H1 (cell line): ENCODE results near the gene IER5. TPM values are rescaled to one million over a fixed set of nuclear protein-coding genes. Genes with fewer than 3 reads are reported as not detected.
A peak's percentile ranks its signal among the peaks of the same experiment; 100 is the strongest.

Experiments
- CTCF ChIA-PET: fragments of 300-600 bp; sonication (Branson Sonifier 250); formaldehyde crosslinking; loops from one replicate; lab custom pipeline; 2021; ENCODE audit not compliant: partially characterized antibody; lab: Charles Lee
- POLR2A ChIA-PET: fragments of 300-600 bp; sonication (Branson Sonifier 250); formaldehyde crosslinking; loops from one replicate; lab custom pipeline; 2021; ENCODE audit warnings: inconsistent platforms; ENCODE audit not compliant: partially characterized antibody; lab: Charles Lee
- DNase-seq, 2 experiments: peaks; one replicate each; pipeline versions ENCODE4 v3.0.0 to v3.0.0-alpha.2; 2010 to 2022; ENCODE audit warnings: low spot score in 2 of 2, low read depth in 1 of 2, mixed read lengths in 1 of 2
- FAIRE-seq: peaks from 2 replicates; lab custom pipeline; 2011; peaks lifted over from hg19 to GRCh38; lab: Jason Lieb, UNC
- H2AFZ ChIP-seq: 2 replicates; pipeline ENCODE4 v1.8.1; 2012; ENCODE audit warnings: low read length, inconsistent platforms
- H2AK5ac ChIP-seq: 2 replicates; pipeline ENCODE4 v1.6.1; 2013; ENCODE audit warnings: low read depth, low read length
- H2BK120ac ChIP-seq: replicated peaks from 2 replicates; pipeline ENCODE3; 2013; ENCODE audit warnings: low read depth, low read length, inconsistent platforms
- H2BK12ac ChIP-seq: 2 replicates; pipeline ENCODE4 v1.6.1; 2013; ENCODE audit warnings: low read depth, low read length
- H2BK15ac ChIP-seq: 2 replicates; pipeline ENCODE4 v1.6.1; 2013; ENCODE audit warnings: low read length
- H2BK20ac ChIP-seq: 2 replicates; pipeline ENCODE4 v1.6.1; 2013; ENCODE audit warnings: low read length
- H2BK5ac ChIP-seq: 2 replicates; pipeline ENCODE4 v1.6.1; 2013; ENCODE audit warnings: low read depth, low read length
- H3K14ac ChIP-seq: 2 replicates; pipeline ENCODE4 v1.6.1; 2013; ENCODE audit warnings: inconsistent platforms; ENCODE audit not compliant: insufficient read length
- H3K18ac ChIP-seq: 2 replicates; pipeline ENCODE4 v1.6.1; 2013; ENCODE audit warnings: low read length; ENCODE audit errors: extremely low read depth
- H3K23ac ChIP-seq: 2 replicates; pipeline ENCODE4 v1.6.1; 2013; ENCODE audit warnings: inconsistent platforms; ENCODE audit not compliant: insufficient read length
- H3K23me2 ChIP-seq: 2 replicates; pipeline ENCODE4 v1.6.1; 2013; ENCODE audit warnings: low read depth, low read length
- H3K27ac ChIP-seq: 2 replicates; pipeline ENCODE4 v1.6.1; 2011; ENCODE audit warnings: low read depth, low read length, inconsistent platforms
- H3K27me3 ChIP-seq, 4 experiments: replicated peaks in 1 of 4; 1 replicate in 1 of 4; 2 replicates in 3 of 4; pipeline versions ENCODE4 v1.6.1 to v1.8.1; 2011 to 2013; ENCODE audit warnings: low read length in 3 of 4, mild to moderate bottlenecking in 3 of 4, inconsistent platforms in 2 of 4, mixed read lengths in 2 of 4, moderate library complexity in 1 of 4; ENCODE audit not compliant: control insufficient read depth in 3 of 4, insufficient read depth in 3 of 4; ENCODE audit errors: extremely low read depth in 1 of 4
- H3K36me3 ChIP-seq, 4 experiments: 2 replicates each; pipeline versions ENCODE4 v1.6.1 to v1.8.1; 2011 to 2013; ENCODE audit warnings: mild to moderate bottlenecking in 4 of 4, low read length in 3 of 4, moderate library complexity in 2 of 4, control low read depth in 1 of 4, inconsistent platforms in 1 of 4; ENCODE audit not compliant: insufficient read depth in 4 of 4, control insufficient read depth in 2 of 4
- H3K4ac ChIP-seq: replicated peaks from 2 replicates; pipeline ENCODE3; 2013; ENCODE audit warnings: low read length, low read depth, mixed read lengths, inconsistent platforms; ENCODE audit not compliant: insufficient read length
- H3K4me1 ChIP-seq, 4 experiments: replicated peaks in 1 of 4; 1 replicate in 1 of 4; 2 replicates in 3 of 4; pipeline versions ENCODE4 v1.6.1 to v1.8.1; 2011 to 2013; ENCODE audit warnings: low read length in 3 of 4, inconsistent platforms in 2 of 4, mixed read lengths in 1 of 4; ENCODE audit not compliant: insufficient read depth in 4 of 4, control insufficient read depth in 3 of 4
- H3K4me2 ChIP-seq, 2 experiments: 2 replicates each; pipeline versions ENCODE4 v1.6.1 to v1.8.1; 2011 to 2013; ENCODE audit warnings: low read depth in 2 of 2, low read length in 2 of 2, control low read depth in 1 of 2, inconsistent platforms in 1 of 2, mild to moderate bottlenecking in 1 of 2; ENCODE audit not compliant: insufficient read depth in 1 of 2
- H3K4me3 ChIP-seq, 4 experiments: fragments of 200-600, 300-600 bp in 1 of 4; sonication (generic), shearing (Covaris generic), sonication (Bioruptor Twin) in 1 of 4; 2 replicates each; pipeline versions ENCODE4 v1.5.1 to v1.8.1; 2011 to 2016; ENCODE audit warnings: low read length in 4 of 4, low read depth in 3 of 4, control low read depth in 2 of 4, inconsistent platforms in 2 of 4, mild to moderate bottlenecking in 2 of 4, mixed read lengths in 1 of 4, moderate library complexity in 1 of 4; ENCODE audit not compliant: insufficient read depth in 2 of 4; ENCODE audit errors: extremely low read depth in 1 of 4
- H3K56ac ChIP-seq: replicated peaks from 2 replicates; pipeline ENCODE3; 2013; ENCODE audit warnings: low read depth, mild to moderate bottlenecking, mixed read lengths, low read length, inconsistent platforms; ENCODE audit not compliant: insufficient read length
- H3K79me1 ChIP-seq: 2 replicates; pipeline ENCODE4 v1.6.1; 2013; ENCODE audit warnings: low read depth, low read length, control low read depth
- H3K79me2 ChIP-seq, 2 experiments: 2 replicates each; pipeline versions ENCODE4 v1.6.1 to v1.8.1; 2012 to 2013; ENCODE audit warnings: low read length in 2 of 2, mild to moderate bottlenecking in 2 of 2, inconsistent platforms in 1 of 2; ENCODE audit not compliant: insufficient read depth in 2 of 2, control insufficient read depth in 1 of 2
- H3K9ac ChIP-seq, 4 experiments: replicated peaks in 1 of 4; 1 replicate in 1 of 4; 2 replicates in 3 of 4; pipeline versions ENCODE4 v1.6.1 to v1.8.1; 2011 to 2013; ENCODE audit warnings: low read depth in 3 of 4, low read length in 3 of 4, control low read depth in 2 of 4, mild to moderate bottlenecking in 2 of 4, moderate library complexity in 2 of 4, inconsistent platforms in 1 of 4; ENCODE audit errors: extremely low read depth in 1 of 4
- H3K9me3 ChIP-seq, 2 experiments: 2 replicates each; pipeline versions ENCODE4 v1.6.1 to v1.8.1; 2012 to 2013; ENCODE audit warnings: mild to moderate bottlenecking in 2 of 2, moderate library complexity in 2 of 2, control low read depth in 1 of 2, inconsistent platforms in 1 of 2, low read depth in 1 of 2, low read length in 1 of 2, mixed read lengths in 1 of 2; ENCODE audit not compliant: insufficient read depth in 2 of 2
- H4K20me1 ChIP-seq, 2 experiments: replicated peaks in 1 of 2; 2 replicates each; pipeline versions ENCODE3 to v1.8.1; 2011 to 2013; ENCODE audit warnings: inconsistent platforms in 2 of 2, low read length in 2 of 2, mild to moderate bottlenecking in 1 of 2; ENCODE audit not compliant: insufficient read depth in 2 of 2, control insufficient read depth in 1 of 2
- H4K5ac ChIP-seq: 2 replicates; pipeline ENCODE4 v1.6.1; 2013; ENCODE audit warnings: low read length, low read depth, mixed read lengths, inconsistent platforms; ENCODE audit not compliant: insufficient read length
- H4K8ac ChIP-seq: 2 replicates; pipeline ENCODE4 v1.8.0; 2013; ENCODE audit warnings: mild to moderate bottlenecking, moderate library complexity, low read length, inconsistent platforms; ENCODE audit not compliant: insufficient read depth; ENCODE audit errors: extremely low read depth
- H4K91ac ChIP-seq: replicated peaks from 2 replicates; pipeline ENCODE3; 2013; ENCODE audit warnings: low read length, mixed read lengths, inconsistent platforms; ENCODE audit not compliant: insufficient read length
- CREB1 ChIP-seq: IDR thresholded peaks from 2 replicates; pipeline ENCODE4 v1.6.1; 2012; ENCODE audit warnings: inconsistent platforms
- GTF2F1 ChIP-seq: IDR thresholded peaks from 2 replicates; pipeline ENCODE4 v1.6.1; 2012; ENCODE audit warnings: low read depth, low read length, improper control_type of control experiment, borderline replicate concordance
- HDAC6 ChIP-seq: IDR thresholded peaks from one replicate; pipeline ENCODE4 v1.7.1; 2012; ENCODE audit warnings: low read depth, mild to moderate bottlenecking, inconsistent platforms, low read length, moderate library complexity
- JUN ChIP-seq: IDR thresholded peaks from 2 replicates; pipeline ENCODE4 v1.6.1; 2011; ENCODE audit warnings: low read depth, mild to moderate bottlenecking, improper control_type of control experiment, low read length
- JUND ChIP-seq: IDR thresholded peaks from 2 replicates; pipeline ENCODE4 v1.6.1; 2011; ENCODE audit warnings: mild to moderate bottlenecking, improper control_type of control experiment, low read length
- KDM5A ChIP-seq: fragments of 200-600 bp; IDR thresholded peaks from 2 replicates; pipeline ENCODE4 v1.7.1; 2012; ENCODE audit warnings: mild to moderate bottlenecking, low read length, inconsistent platforms, mixed read lengths
- MAFK ChIP-seq: IDR thresholded peaks from 2 replicates; pipeline ENCODE4 v1.6.1; 2012; ENCODE audit warnings: low read depth, mild to moderate bottlenecking, improper control_type of control experiment, low read length
- POLR2AphosphoS5 ChIP-seq: IDR thresholded peaks from 2 replicates; pipeline ENCODE4 v1.6.1; 2011; ENCODE audit warnings: low read depth, low read length
- RBBP5 ChIP-seq: IDR thresholded peaks from 2 replicates; pipeline ENCODE4 v1.7.1; 2012; ENCODE audit warnings: low read depth, mild to moderate bottlenecking, inconsistent platforms, low read length, moderate library complexity, borderline replicate concordance
- TBP ChIP-seq: IDR thresholded peaks from 2 replicates; pipeline ENCODE4 v1.6.1; 2011; ENCODE audit warnings: low read depth, low read length, improper control_type of control experiment
- TCF12 ChIP-seq: IDR thresholded peaks from 2 replicates; pipeline ENCODE4 v1.6.1; 2011; ENCODE audit warnings: low read depth, mild to moderate bottlenecking, low read length
- USF2 ChIP-seq: IDR thresholded peaks from 2 replicates; pipeline ENCODE4 v1.6.1; 2011; ENCODE audit warnings: low read length, improper control_type of control experiment
- WGBS, 2 experiments: shearing (Covaris generic) in 1 of 2; methylation state at CpG; one replicate each; pipeline versions ENCODE4 v1.1.6 to v1.1.7; 2013 to 2015; ENCODE audit warnings: low lambda C conversion rate in 2 of 2, mixed read lengths in 2 of 2, inconsistent platforms in 1 of 2, low coverage in 1 of 2, missing lambda C conversion rate in 1 of 2; ENCODE audit not compliant: insufficient replicate concordance in 2 of 2, insufficient coverage in 1 of 2, insufficient read length in 1 of 2; ENCODE audit errors: extremely low coverage in 1 of 2, missing lambda C conversion rate in 1 of 2; 5-methylcytosine and 5-hydroxymethylcytosine counted together
- polyA plus RNA-seq, 7 experiments: library from polyadenylated mRNA; depleted of rRNA in 3 of 7; stranded (reverse) in 5 of 7; unstranded in 2 of 7; fragments of >200 nt in 5 of 7; fragments of 200-250 nt in 2 of 7; gene quantifications; 1 replicate in 5 of 7; 2 replicates in 1 of 7; 4 replicates in 1 of 7; pipeline versions ENCODE4 v1.2.1 to v1.2.3, GENCODE V29; 2011 to 2013; ENCODE audit warnings: missing spikeins in 2 of 7, mixed read lengths in 2 of 7
- total RNA-seq: library from RNA; stranded (reverse); fragmentation: NEBNext Ultra II Directional; extraction: Animal tissue kit (Norgen Biotek cat#: 25700); gene quantifications from 2 replicates; pipeline ENCODE4 v1.2.1, GENCODE V29; 2021

The IER5 gene
- total and polyA plus RNA-seq, 2 of the 8 experiments (the other 6 are each of a cell fraction or from before 2014, with no cell fraction given) = 3.5 to 7.7 TPM

- Histone ChIP-seq H3K4me3 (peak overlapping the region in 1 of 4 experiments; percentile 68; a peak in 2 of 8 replicates), H2AK5ac (no peak overlapping the region), H3K14ac (no peak overlapping the region), H4K20me1 (peaks cover 18 to 23% of the 10 kb centered on the region in 2 experiments), H3K36me3 (no peaks in the 10 kb centered on the region), H2BK120ac (no peak overlapping the region), H2BK12ac (no peak overlapping the region), H3K18ac (no peak overlapping the region), H3K79me1 (no peaks in the 10 kb centered on the region), H4K91ac (no peak overlapping the region), H3K79me2 (peaks cover 0 to 32% of the 10 kb centered on the region in 2 experiments; a peak in 2 of 4 replicates), H3K27me3 (peaks cover 0 to 31% (median 18%) of the 10 kb centered on the region in 4 experiments; a peak in 6 of 7 replicates), H3K23me2 (peaks cover 19% of the 10 kb centered on the region), H3K4ac (no peak overlapping the region), H2BK20ac (no peak overlapping the region), H3K4me1 (peaks cover 4 to 14% (median 6%) of the 10 kb centered on the region in 4 experiments; a peak in 3 of 7 replicates), H2BK5ac (no peak overlapping the region), H4K5ac (no peak overlapping the region), H3K9ac (no peak overlapping the region), H3K27ac (no peak overlapping the region), H2AFZ (no peak overlapping the region), H3K23ac (no peak overlapping the region), H3K4me2 (peak overlapping the region; percentile 80 to 91; a peak in 2 of 4 replicates), H3K9me3 (no peaks in the 10 kb centered on the region), H3K56ac (no peak overlapping the region), H2BK15ac (no peak overlapping the region), H4K8ac (no peak overlapping the region)
- POLR2A ChIA-PET = interaction anchor here (0.5 to 9.4 kb wide), 7 partner anchors 10 to 68 kb away, joined by 3 to 253 read pairs (median 9); no protein-coding TSS in a partner anchor
- FAIRE-seq (no peak), DNase-seq (no peak)
- WGBS, 2 experiments = 82% methylated on average over 8 of the region's 8 CpGs; no CpG with 5 or more reads in 1 of the 2 experiments
- CTCF ChIA-PET = interaction anchor here (0.6 to 12.3 kb wide), 11 partner anchors 10 to 188 kb away, joined by 3 to 115 read pairs (median 3); no protein-coding TSS in a partner anchor
- TF ChIP-seq POLR2AphosphoS5 (no peak), TCF12 (no peak), RBBP5 (no peak), MAFK (no peak), JUND (no peak), KDM5A (no peak), CREB1 (no peak), HDAC6 (no peak), TBP (no peak), JUN (no peak), USF2 (no peak), GTF2F1 (no peak)
Observed at GRCh38 chr1:181091309-181092040, 3.0 kb downstream of the IER5 start.
